Thyroid gland (tissue), 4 donors: Measurements from ENCODE around the gene TOP2A. TPM values are rescaled to one million over a fixed set of nuclear protein-coding genes. Genes with fewer than 3 reads are reported as not detected.
A peak's percentile ranks its signal among the peaks of the same experiment; 100 is the strongest.

Experiments used
- DNase-seq, 2 donors: peaks; one replicate each; pipeline ENCODE4 v3.0.0-alpha.2; 2019
- H3K27ac ChIP-seq, 3 donors: fragments of 200-600 bp; sonication (generic); 1 replicate in 2 of 3; 2 replicates in 1 of 3; pipeline ENCODE4 v1.5.1; 2016 to 2019; ENCODE audit warnings: mild to moderate bottlenecking in 1 of 3, moderate library complexity in 1 of 3
- H3K27me3 ChIP-seq: fragments of 200-600 bp; sonication (generic); one replicate; pipeline ENCODE4 v1.5.1; 2019
- H3K36me3 ChIP-seq, 2 donors: fragments of 200-600 bp; sonication (generic); one replicate each; pipeline ENCODE4 v1.5.1; 2016 to 2019
- H3K4me1 ChIP-seq, 2 donors: fragments of 200-600 bp; sonication (generic); one replicate each; pipeline ENCODE4 v1.5.1; 2017 to 2019
- H3K4me3 ChIP-seq, 3 donors: fragments of 200-600 bp; sonication (generic); replicated peaks in 1 of 3; 1 replicate in 2 of 3; 2 replicates in 1 of 3; pipeline ENCODE4 v1.5.1; 2016; ENCODE audit warnings: mild to moderate bottlenecking in 1 of 3
- H3K9me3 ChIP-seq: fragments of 200-600 bp; sonication (generic); one replicate; pipeline ENCODE4 v1.5.1; 2017
- POLR2A ChIP-seq, 2 donors: fragments of 450-650 bp; IDR thresholded peaks; one replicate each; pipeline ENCODE4 v1.6.1; 2017; ENCODE audit warnings: antibody characterized with exemption in 2 of 2, mild to moderate bottlenecking in 2 of 2, moderate library complexity in 1 of 2
- WGBS, 2 donors: methylation state at CpG; one replicate each; pipeline ENCODE4 v1.1.5; 2017; 5-methylcytosine and 5-hydroxymethylcytosine counted together
- intact Hi-C: fragments of 100-400 bp; cut with DNase I; formaldehyde crosslinking; loops from one replicate; pipeline ENCODE4 v1.15.1; 2023
- total RNA-seq, 4 donors: library from RNA; depleted of rRNA; stranded (reverse); fragments of >200 nt; gene quantifications; one replicate each; pipeline ENCODE4 v1.2.3, GENCODE V29; 2016
- TF ChIP-seq, protein P1 (sequence below), 6 experiments: fragments of 200-600 bp in 3 of 6; fragments of 450-650 bp in 3 of 6; sonication (generic) in 3 of 6; IDR thresholded peaks; one replicate each; pipeline ENCODE4 v1.5.1; 2016 to 2019; ENCODE audit warnings: antibody characterized with exemption in 6 of 6, mild to moderate bottlenecking in 2 of 6, inconsistent platforms in 1 of 6, moderate library complexity in 1 of 6

Gene TOP2A
- total RNA-seq, 4 donors from 2014 or later = 0.20 to 5.2 (median 2.2) TPM

DNA sequence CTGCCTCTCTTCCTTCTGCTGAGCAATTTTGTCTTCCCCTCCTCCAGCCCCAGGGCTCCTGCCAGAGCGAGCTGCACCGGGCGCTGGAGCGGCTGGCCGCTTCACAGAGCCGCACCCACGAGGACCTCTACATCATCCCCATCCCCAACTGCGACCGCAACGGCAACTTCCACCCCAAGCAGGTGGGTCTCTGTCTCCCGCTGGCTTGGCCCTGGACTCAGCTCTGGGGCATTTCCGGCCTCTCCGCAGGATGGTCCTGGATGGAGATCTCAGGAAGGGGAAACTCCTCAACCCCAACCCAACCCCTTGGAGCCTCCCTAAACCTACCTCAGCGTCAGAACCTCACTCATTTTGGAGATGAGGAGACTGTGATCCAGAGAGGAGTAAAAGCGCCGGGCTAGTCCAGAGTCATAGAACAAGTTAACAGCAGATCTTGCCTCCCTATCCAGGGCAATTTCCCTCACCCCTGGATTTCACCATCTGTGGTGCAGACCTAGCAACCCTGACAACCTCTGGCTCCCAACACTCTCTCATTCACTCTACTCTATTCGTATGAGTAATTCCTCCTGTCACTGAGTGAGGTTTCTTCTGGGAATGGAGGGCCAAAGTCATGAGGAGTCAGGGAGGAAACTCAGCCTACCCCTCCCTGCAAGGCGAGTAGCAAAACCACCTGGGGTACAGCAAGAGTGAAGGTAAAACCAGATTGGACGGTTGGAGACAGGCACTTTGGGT lies 36.4 kb upstream of the TOP2A start:
- Histone ChIP-seq H3K4me1 (peaks cover 64 to 86% of the 10 kb centered on the region in 2 donors), H3K9me3 (no peaks in the 10 kb centered on the region), H3K27me3 (no peaks in the 10 kb centered on the region), H3K4me3 (no peak overlapping the region), H3K36me3 (peaks cover 33 to 46% of the 10 kb centered on the region in 2 donors), H3K27ac (peak overlapping the region in 2 of 3 donors; percentile 93 to 94)
- TF ChIP-seq POLR2A (IDR thresholded peaks at IDR 0.05) = no peak
- TF ChIP-seq, protein P1, sequence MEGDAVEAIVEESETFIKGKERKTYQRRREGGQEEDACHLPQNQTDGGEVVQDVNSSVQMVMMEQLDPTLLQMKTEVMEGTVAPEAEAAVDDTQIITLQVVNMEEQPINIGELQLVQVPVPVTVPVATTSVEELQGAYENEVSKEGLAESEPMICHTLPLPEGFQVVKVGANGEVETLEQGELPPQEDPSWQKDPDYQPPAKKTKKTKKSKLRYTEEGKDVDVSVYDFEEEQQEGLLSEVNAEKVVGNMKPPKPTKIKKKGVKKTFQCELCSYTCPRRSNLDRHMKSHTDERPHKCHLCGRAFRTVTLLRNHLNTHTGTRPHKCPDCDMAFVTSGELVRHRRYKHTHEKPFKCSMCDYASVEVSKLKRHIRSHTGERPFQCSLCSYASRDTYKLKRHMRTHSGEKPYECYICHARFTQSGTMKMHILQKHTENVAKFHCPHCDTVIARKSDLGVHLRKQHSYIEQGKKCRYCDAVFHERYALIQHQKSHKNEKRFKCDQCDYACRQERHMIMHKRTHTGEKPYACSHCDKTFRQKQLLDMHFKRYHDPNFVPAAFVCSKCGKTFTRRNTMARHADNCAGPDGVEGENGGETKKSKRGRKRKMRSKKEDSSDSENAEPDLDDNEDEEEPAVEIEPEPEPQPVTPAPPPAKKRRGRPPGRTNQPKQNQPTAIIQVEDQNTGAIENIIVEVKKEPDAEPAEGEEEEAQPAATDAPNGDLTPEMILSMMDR (IDR thresholded peaks at IDR 0.05) = no peak
- no peak for DNase-seq
- intact Hi-C loops = no loop called here
- WGBS, 2 donors = 83 to 90% methylated on average over 18 to 19 of the region's 19 CpGs

DNA sequence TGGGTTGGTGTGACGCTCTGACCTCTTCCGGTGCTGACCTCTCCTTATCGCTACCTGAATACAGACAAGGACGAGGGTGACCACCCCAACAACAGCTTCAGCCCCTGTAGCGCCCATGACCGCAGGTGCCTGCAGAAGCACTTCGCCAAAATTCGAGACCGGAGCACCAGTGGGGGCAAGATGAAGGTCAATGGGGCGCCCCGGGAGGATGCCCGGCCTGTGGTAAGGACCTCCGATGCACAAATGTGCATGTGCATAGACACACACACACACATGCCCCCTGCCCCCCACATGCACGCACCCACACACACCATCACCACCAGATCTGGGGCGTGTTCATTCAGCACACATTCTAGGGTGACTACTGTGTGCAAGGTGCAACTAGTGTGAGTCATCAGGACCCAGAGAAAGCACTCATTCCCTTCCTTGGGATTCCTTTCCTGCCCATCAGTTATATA lies 35.3 kb upstream of the TOP2A start:
- Histone ChIP-seq H3K36me3 (peaks cover 33 to 46% of the 10 kb centered on the region in 2 donors), H3K27ac (peak overlapping the region; percentile 93 to 98 (median 94)), H3K4me3 (no peak overlapping the region), H3K27me3 (no peaks in the 10 kb centered on the region), H3K4me1 (peaks cover 69 to 86% of the 10 kb centered on the region in 2 donors), H3K9me3 (no peaks in the 10 kb centered on the region)
- intact Hi-C loops = no loop called here
- WGBS, 2 donors = 78 to 79% methylated on average over 9 to 15 of the region's 15 CpGs
- DNase-seq = no peak
- TF ChIP-seq, protein P1 (IDR thresholded peaks at IDR 0.05) = no peak
- TF ChIP-seq POLR2A (IDR thresholded peaks at IDR 0.05) = no peak

DNA sequence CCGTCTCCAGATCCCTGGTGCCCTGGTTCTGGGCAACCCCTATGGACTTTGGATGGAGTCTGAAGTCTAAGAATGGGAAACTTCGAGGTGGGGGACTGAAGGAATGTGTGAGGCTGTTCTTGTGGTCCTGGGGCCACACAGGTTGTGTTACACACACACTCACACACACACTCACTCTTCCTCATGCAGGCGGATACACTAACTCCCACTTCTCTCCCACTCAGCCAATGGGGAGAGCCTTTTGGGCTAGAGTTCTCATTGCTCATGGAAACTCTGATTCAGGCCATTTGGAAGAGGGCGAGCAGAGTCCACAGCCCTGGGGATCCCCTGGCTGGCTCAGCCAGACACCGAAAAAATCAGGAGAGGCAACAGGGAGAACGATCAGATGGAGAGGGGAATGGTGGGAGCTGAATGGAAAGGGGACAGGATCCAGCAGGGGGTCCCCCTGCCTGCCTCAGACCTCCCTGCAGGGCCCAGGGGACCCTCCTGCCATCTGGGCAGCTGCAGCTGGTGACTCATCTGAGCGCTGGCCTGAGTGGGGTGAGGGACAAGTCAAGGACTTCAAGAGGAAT lies 34.6 kb upstream of the TOP2A start:
- no peak for DNase-seq

DNA sequence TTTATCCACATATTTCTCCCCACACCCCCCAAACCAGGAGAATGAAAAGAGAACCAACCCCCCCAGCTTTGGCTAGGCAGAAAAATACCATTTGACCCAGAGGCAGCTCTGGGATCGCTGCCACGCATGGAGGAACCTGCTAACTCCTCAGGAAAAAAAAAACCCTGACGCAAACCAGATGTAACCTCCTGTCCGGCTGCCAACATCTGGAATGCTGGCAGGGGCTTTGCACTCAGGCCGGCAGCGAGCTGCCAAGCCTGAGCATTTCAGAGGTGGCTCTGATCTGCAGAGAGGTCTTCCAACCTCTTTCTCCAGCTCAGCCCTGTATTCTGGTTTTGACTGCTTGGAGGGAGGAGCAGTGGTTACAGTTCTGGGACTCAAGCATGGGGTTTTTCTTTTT lies 33.7 kb upstream of the TOP2A start:
- peaks cover 29 to 34% of the 10 kb centered on the region in 2 donors for H3K36me3 ChIP-seq
- no peaks in the 10 kb centered on the region for H3K9me3 ChIP-seq
- peak; percentile 89 to 94 for DNase-seq
- intact Hi-C loops = no loop called here
- 3 to 12% methylated on average over 6 of the region's 6 CpGs for WGBS, 2 donors
- H3K4me1 ChIP-seq = peaks cover 67 to 86% of the 10 kb centered on the region in 2 donors
- no peaks in the 10 kb centered on the region for H3K27me3 ChIP-seq
- H3K27ac ChIP-seq = peak overlapping the region; percentile 93 to 98 (median 94)
- no peak overlapping the region for H3K4me3 ChIP-seq
- TF ChIP-seq, protein P1 (IDR thresholded peaks at IDR 0.05) = no peak
- TF ChIP-seq POLR2A (IDR thresholded peaks at IDR 0.05) = peak in 1 of 2 donors; percentile 46

More for the DNA sequence above, 34.6 kb upstream of the TOP2A start:
- Histone ChIP-seq H3K27ac (peak overlapping the region; percentile 93 to 98 (median 94)), H3K27me3 (no peaks in the 10 kb centered on the region), H3K4me1 (peaks cover 68 to 86% of the 10 kb centered on the region in 2 donors), H3K36me3 (peaks cover 33 to 43% of the 10 kb centered on the region in 2 donors), H3K4me3 (no peak overlapping the region), H3K9me3 (no peaks in the 10 kb centered on the region)
- WGBS, 2 donors = 43 to 48% methylated on average over 7 of the region's 7 CpGs
- intact Hi-C loops = no loop called here
- TF ChIP-seq, protein P1 (IDR thresholded peaks at IDR 0.05) = no peak
- TF ChIP-seq POLR2A (IDR thresholded peaks at IDR 0.05) = no peak

DNA sequence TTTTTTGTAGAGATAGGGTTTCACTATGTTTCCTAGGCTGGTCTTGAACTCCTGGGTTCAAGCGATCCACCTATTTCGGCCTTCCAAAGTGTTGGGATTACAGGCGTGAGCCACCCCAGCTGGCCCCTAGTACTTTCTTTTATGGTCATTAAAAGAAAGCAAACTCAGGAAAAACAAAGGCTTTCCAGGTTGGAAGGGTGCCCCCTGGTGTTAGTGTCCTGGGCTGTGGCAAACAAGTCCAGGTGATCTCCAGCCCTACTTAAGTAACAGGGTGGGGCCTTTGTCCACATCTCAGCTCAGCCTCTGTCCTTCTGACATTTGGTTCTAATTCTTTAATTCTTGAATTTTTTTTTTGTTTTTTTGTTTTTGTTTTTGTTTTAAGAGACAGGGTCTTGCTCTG lies 32.5 kb upstream of the TOP2A start:
- peak in 1 of 2 donors; percentile 46 for DNase-seq
- Histone ChIP-seq H3K4me1 (peaks cover 70 to 84% of the 10 kb centered on the region in 2 donors), H3K36me3 (peaks cover 21 to 23% of the 10 kb centered on the region in 2 donors), H3K4me3 (no peak overlapping the region), H3K9me3 (no peaks in the 10 kb centered on the region), H3K27ac (peak overlapping the region; percentile 93 to 98 (median 94)), H3K27me3 (no peaks in the 10 kb centered on the region)
- TF ChIP-seq, protein P1 (IDR thresholded peaks at IDR 0.05) = peak in 3 of 6 experiments; percentile 19 to 41 (median 30)
- TF ChIP-seq POLR2A (IDR thresholded peaks at IDR 0.05) = no peak
- whole genome bisulfite sequencing, 2 donors = 83% methylated on average over 3 of the region's 3 CpGs
- intact Hi-C loops = no loop called here
